ENCODE data around the gene GRAMD4.

Gene GRAMD4

GRCh38 chr22:46686221-46687047 is 66.2 kb downstream of the GRAMD4 start:
- peak overlapping the region; percentile 77 for H3K27ac Mint-ChIP-seq
- DNase-seq (no peak), ATAC-seq (replicated peaks) (no peak)
- peak overlapping the region in 1 of 2 donors; percentile 21 for H3K4me3 Mint-ChIP-seq
- peaks cover 49 to 50% of the 10 kb centered on the region in 2 donors for H3K36me3 Mint-ChIP-seq
- no peaks in the 10 kb centered on the region for H3K9me3 Mint-ChIP-seq
- peaks cover 4 to 5% of the 10 kb centered on the region in 2 donors for H3K27me3 Mint-ChIP-seq
- H3K4me1 Mint-ChIP-seq = peaks cover 28 to 45% of the 10 kb centered on the region in 2 donors

GRCh38 chr22:46687048-46687444 is 66.9 kb downstream of the GRAMD4 start:
- Mint-ChIP-seq H3K4me3 (no peak overlapping the region), H3K27ac (peak overlapping the region; percentile 42), H3K27me3 (peaks cover 4 to 5% of the 10 kb centered on the region in 2 donors), H3K9me3 (no peaks in the 10 kb centered on the region), H3K4me1 (peaks cover 28 to 41% of the 10 kb centered on the region in 2 donors), H3K36me3 (peaks cover 54 to 56% of the 10 kb centered on the region in 2 donors)
- no peak for DNase-seq
- no peak for ATAC-seq (replicated peaks)

GRCh38 chr22:46687460-46687859 is 67.3 kb downstream of the GRAMD4 start:
- Mint-ChIP-seq H3K27me3 (peaks cover 4 to 5% of the 10 kb centered on the region in 2 donors), H3K27ac (no peak overlapping the region), H3K36me3 (peaks cover 54% of the 10 kb centered on the region in 2 donors), H3K9me3 (no peaks in the 10 kb centered on the region), H3K4me1 (peaks cover 27 to 37% of the 10 kb centered on the region in 2 donors), H3K4me3 (no peak overlapping the region)
- DNase-seq = no peak
- no peak for ATAC-seq (replicated peaks)

GRCh38 chr22:46688949-46689348 is 68.8 kb downstream of the GRAMD4 start:
- peak overlapping the region; percentile 31 for H3K27ac Mint-ChIP-seq
- no peaks in the 10 kb centered on the region for H3K9me3 Mint-ChIP-seq
- H3K36me3 Mint-ChIP-seq = peaks cover 55 to 56% of the 10 kb centered on the region in 2 donors
- DNase-seq (no peak), ATAC-seq (replicated peaks) (no peak)
- H3K27me3 Mint-ChIP-seq = peaks cover 4 to 5% of the 10 kb centered on the region in 2 donors
- H3K4me1 Mint-ChIP-seq = peaks cover 24 to 25% of the 10 kb centered on the region in 2 donors
- H3K4me3 Mint-ChIP-seq = no peak overlapping the region

GRCh38 chr22:46690146-46690545 is 70.0 kb downstream of the GRAMD4 start:
- no peak for ATAC-seq (replicated peaks)
- H3K9me3 Mint-ChIP-seq = no peaks in the 10 kb centered on the region
- H3K4me3 Mint-ChIP-seq = no peak overlapping the region
- peaks cover 64 to 67% of the 10 kb centered on the region in 2 donors for H3K36me3 Mint-ChIP-seq
- DNase-seq = no peak
- peaks cover 13% of the 10 kb centered on the region in 2 donors for H3K4me1 Mint-ChIP-seq
- H3K27me3 Mint-ChIP-seq = peaks cover 4 to 5% of the 10 kb centered on the region in 2 donors
- H3K27ac Mint-ChIP-seq = no peak overlapping the region

GRCh38 chr22:46691571-46691970 is 71.4 kb downstream of the GRAMD4 start:
- no peak for ATAC-seq (replicated peaks)
- H3K4me3 Mint-ChIP-seq = no peak overlapping the region

GRCh38 chr22:46693634-46694415 is 73.6 kb downstream of the GRAMD4 start:
- Mint-ChIP-seq H3K27ac (no peak overlapping the region), H3K4me1 (peaks cover 0 to under 1% of the 10 kb centered on the region in 2 donors), H3K36me3 (peaks cover 60 to 63% of the 10 kb centered on the region in 2 donors), H3K27me3 (peaks cover 4 to 5% of the 10 kb centered on the region in 2 donors), H3K9me3 (no peaks in the 10 kb centered on the region), H3K4me3 (no peak overlapping the region)
- DNase-seq = no peak
- ATAC-seq (replicated peaks) = no peak

More at GRCh38 chr22:46691571-46691970, 71.4 kb downstream of the GRAMD4 start:
- peaks cover 4 to 5% of the 10 kb centered on the region in 2 donors for H3K27me3 Mint-ChIP-seq
- no peaks in the 10 kb centered on the region for H3K9me3 Mint-ChIP-seq
- H3K27ac Mint-ChIP-seq = no peak overlapping the region
- H3K4me1 Mint-ChIP-seq = peaks cover 0 to 3% of the 10 kb centered on the region in 2 donors
- no peak for DNase-seq
- H3K36me3 Mint-ChIP-seq = peaks cover 63 to 71% of the 10 kb centered on the region in 2 donors

- H3K27me3 Mint-ChIP-seq = peaks cover under 1 to 1% of the 10 kb centered on the region in 2 donors
- H3K4me3 Mint-ChIP-seq = no peak overlapping the region
- ATAC-seq (replicated peaks) (no peak), DNase-seq (no peak)
- peaks cover 60 to 63% of the 10 kb centered on the region in 2 donors for H3K36me3 Mint-ChIP-seq
- H3K4me1 Mint-ChIP-seq = no peaks in the 10 kb centered on the region
- H3K9me3 Mint-ChIP-seq = no peaks in the 10 kb centered on the region
- H3K27ac Mint-ChIP-seq = peak overlapping the region; percentile 14
Measured at GRCh38 chr22:46694416-46695170, 74.4 kb downstream of the GRAMD4 start.

- Mint-ChIP-seq H3K27me3 (no peaks in the 10 kb centered on the region), H3K36me3 (peaks cover 55 to 59% of the 10 kb centered on the region in 2 donors), H3K4me1 (no peaks in the 10 kb centered on the region), H3K9me3 (no peaks in the 10 kb centered on the region), H3K27ac (no peak overlapping the region), H3K4me3 (no peak overlapping the region)
- no peak for DNase-seq
- no peak for ATAC-seq (replicated peaks)
Measured at GRCh38 chr22:46695346-46696228, 75.4 kb downstream of the GRAMD4 start.

- peaks cover 52 to 56% of the 10 kb centered on the region in 2 donors for H3K36me3 Mint-ChIP-seq
- H3K27me3 Mint-ChIP-seq = no peaks in the 10 kb centered on the region
- DNase-seq = no peak
- H3K27ac Mint-ChIP-seq = no peak overlapping the region
- no peak for ATAC-seq (replicated peaks)
- H3K9me3 Mint-ChIP-seq = no peaks in the 10 kb centered on the region
- no peak overlapping the region for H3K4me3 Mint-ChIP-seq
- no peaks in the 10 kb centered on the region for H3K4me1 Mint-ChIP-seq
Measured at GRCh38 chr22:46696229-46696518, 76.0 kb downstream of the GRAMD4 start.

- Mint-ChIP-seq H3K27me3 (no peaks in the 10 kb centered on the region), H3K36me3 (peaks cover 50 to 55% of the 10 kb centered on the region in 2 donors), H3K4me1 (no peaks in the 10 kb centered on the region), H3K4me3 (no peak overlapping the region), H3K27ac (no peak overlapping the region), H3K9me3 (no peaks in the 10 kb centered on the region)
- no peak for DNase-seq
- no peak for ATAC-seq (replicated peaks)
Measured at GRCh38 chr22:46696614-46697013, 76.4 kb downstream of the GRAMD4 start.

- Mint-ChIP-seq H3K27me3 (no peaks in the 10 kb centered on the region), H3K4me1 (peaks cover 0 to 2% of the 10 kb centered on the region in 2 donors), H3K27ac (no peak overlapping the region), H3K36me3 (peaks cover 44 to 53% of the 10 kb centered on the region in 2 donors), H3K9me3 (no peaks in the 10 kb centered on the region), H3K4me3 (no peak overlapping the region)
- no peak for ATAC-seq (replicated peaks)
- no peak for DNase-seq
Measured at GRCh38 chr22:46697811-46698515, 77.8 kb downstream of the GRAMD4 start.

- DNase-seq (no peak), ATAC-seq (replicated peaks) (no peak)
- Mint-ChIP-seq H3K9me3 (no peaks in the 10 kb centered on the region), H3K27me3 (no peaks in the 10 kb centered on the region), H3K36me3 (peaks cover 48 to 63% of the 10 kb centered on the region in 2 donors), H3K4me1 (peaks cover 0 to 2% of the 10 kb centered on the region in 2 donors), H3K27ac (no peak overlapping the region), H3K4me3 (no peak overlapping the region)
Measured at GRCh38 chr22:46699091-46699490, 78.9 kb downstream of the GRAMD4 start.
